PC-9 (cell line): ENCODE data around the gene GPBAR1.

Experiments
- CTCF ChIP-seq: fragments of 200-600 bp; sonication (generic); conservative IDR thresholded peaks from 2 replicates; pipeline ENCODE4 v1.6.1; 2017; ENCODE audit warnings: mixed run types, antibody characterized with exemption, mild to moderate bottlenecking, moderate library complexity
- EZH2 ChIP-seq: fragments of 200-600 bp; sonication (generic); IDR thresholded peaks from 2 replicates; pipeline ENCODE4 v1.8.0; 2017; ENCODE audit warnings: antibody characterized with exemption, low read depth

GRCh38 chr2:218275371-218276072, 14.7 kb downstream of the GPBAR1 start:
- TF ChIP-seq CTCF: no peak
- TF ChIP-seq EZH2: no peak
